Eye (tissue), 1 donor: ENCODE data around the gene KRTAP4-9.
"Not testable (repeated sequence)": the region's sequence is repeated elsewhere in the genome, so short reads cannot be mapped to it uniquely, and the experiment has no call there.

Experiments
- DNase-seq: peaks from one replicate; pipeline ENCODE4 v3.0.0-alpha.2; 2015

The KRTAP4-9 gene

GRCh38 chr17:41105347-41105746 is at the start of gene KRTAP4-9:
KRTAP4-9 (plus strand) TSS chr17:41105389; CDS start chr17:41105389, 0 bp downstream.
- not testable (repeated sequence) for DNase-seq

- DNase-seq, result no peak
Measured at GRCh38 chr17:41057547-41057946, 47.6 kb upstream of the KRTAP4-9 start.

GRCh38 chr17:41058741-41059140 is 46.4 kb upstream of the KRTAP4-9 start:
- no peak for DNase-seq

- not testable (repeated sequence) for DNase-seq
Measured at GRCh38 chr17:41059276-41060051, 45.7 kb upstream of the KRTAP4-9 start.

GRCh38 chr17:41060052-41060604 is 45.1 kb upstream of the KRTAP4-9 start, which contains the start of gene KRTAP2-3:
KRTAP2-3 (minus strand) TSS chr17:41060114; CDS start chr17:41060050, 64 bp downstream.
- DNase-seq, result peak; percentile 37

- peak; percentile 28 for DNase-seq
Measured at GRCh38 chr17:41061964-41062363, 43.2 kb upstream of the KRTAP4-9 start.

GRCh38 chr17:41063449-41063848 is 41.7 kb upstream of the KRTAP4-9 start:
- no peak for DNase-seq

- no peak for DNase-seq
Measured at GRCh38 chr17:41064301-41064700, 40.9 kb upstream of the KRTAP4-9 start.

- not testable (repeated sequence) for DNase-seq
Measured at GRCh38 chr17:41065016-41065689, 40.0 kb upstream of the KRTAP4-9 start.

- DNase-seq, result no peak
Measured at GRCh38 chr17:41065829-41066624, 39.2 kb upstream of the KRTAP4-9 start, which contains the start of gene KRTAP2-4. KRTAP2-4 (minus strand) TSS chr17:41065879; CDS start chr17:41065845, 34 bp downstream.

GRCh38 chr17:41067281-41067680 is 37.9 kb upstream of the KRTAP4-9 start:
- DNase-seq, result no peak

GRCh38 chr17:41069031-41069430 is 36.2 kb upstream of the KRTAP4-9 start:
- no peak for DNase-seq

- DNase-seq, result no peak
Measured at GRCh38 chr17:41071606-41072360, 33.4 kb upstream of the KRTAP4-9 start.

GRCh38 chr17:41073676-41074075 is 31.5 kb upstream of the KRTAP4-9 start:
- no peak for DNase-seq

GRCh38 chr17:41076788-41077187 is 28.4 kb upstream of the KRTAP4-9 start:
- no peak for DNase-seq

- no peak for DNase-seq
Measured at GRCh38 chr17:41082626-41083025, 22.6 kb upstream of the KRTAP4-9 start.

GRCh38 chr17:41083427-41083826 is 21.8 kb upstream of the KRTAP4-9 start:
- not testable (repeated sequence) for DNase-seq

GRCh38 chr17:41084100-41084856 is 20.9 kb upstream of the KRTAP4-9 start, which contains the start of gene KRTAP4-7:
KRTAP4-7 (plus strand) TSS chr17:41084150; CDS start chr17:41084207, 57 bp downstream.
- not testable (repeated sequence) for DNase-seq

- DNase-seq, result not testable (repeated sequence)
Measured at GRCh38 chr17:41088760-41089352, 16.3 kb upstream of the KRTAP4-9 start.

- DNase-seq, result no peak
Measured at GRCh38 chr17:41096055-41096454, 9.1 kb upstream of the KRTAP4-9 start.

GRCh38 chr17:41098042-41098441 is 7.1 kb upstream of the KRTAP4-9 start, which contains the start of gene KRTAP4-8:
KRTAP4-8 (minus strand) TSS chr17:41098142; CDS start chr17:41098084, 58 bp downstream.
- DNase-seq, result no peak
